ENCODE results near the gene CADM1. TPM values are rescaled to one million over a fixed set of nuclear protein-coding genes. Genes with fewer than 3 reads are reported as not detected.

The CADM1 gene
- total RNA-seq, 4 donors from 2014 or later: 89.9 to 351 (median 235) TPM

DNA sequence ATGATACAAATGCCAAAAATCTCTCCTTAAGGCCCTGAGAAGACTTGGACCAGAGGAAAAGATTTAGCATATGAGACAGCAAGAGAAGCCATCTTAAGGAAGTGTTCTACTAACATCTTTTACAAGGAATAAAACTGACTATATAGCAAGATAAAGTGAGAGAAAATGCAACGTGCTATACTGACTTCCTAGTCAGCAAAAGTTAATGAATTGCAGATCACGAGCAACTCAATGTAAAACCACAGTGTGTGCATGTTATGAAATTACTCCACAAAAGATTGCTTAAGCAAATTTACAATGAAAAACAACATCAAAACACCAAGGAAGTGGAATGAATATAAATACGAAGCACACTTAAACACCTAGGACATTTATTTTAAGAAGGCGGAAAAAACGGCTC, 187.5 kb downstream of the CADM1 start:
- H3K27ac ChIP-seq: no peak overlapping the region
- TF ChIP-seq POLR2A (IDR thresholded peaks at IDR 0.05): no peak
- TF ChIP-seq CTCF (IDR thresholded peaks at IDR 0.05): no peak
- no peaks in the 10 kb centered on the region for H3K27me3 ChIP-seq
- DNase-seq: no peak
- no peak overlapping the region for H3K4me3 ChIP-seq (replicated peaks in 1 of 3)
- 87 to 88% methylated on average over 5 of the region's 5 CpGs for WGBS, 2 donors
- H3K4me1 ChIP-seq: peaks cover 8 to 34% of the 10 kb centered on the region in 2 donors
- H3K9me3 ChIP-seq: no peaks in the 10 kb centered on the region
- intact Hi-C loops (cut with DNase I): no loop called here
- no peaks in the 10 kb centered on the region for H3K36me3 ChIP-seq

DNA sequence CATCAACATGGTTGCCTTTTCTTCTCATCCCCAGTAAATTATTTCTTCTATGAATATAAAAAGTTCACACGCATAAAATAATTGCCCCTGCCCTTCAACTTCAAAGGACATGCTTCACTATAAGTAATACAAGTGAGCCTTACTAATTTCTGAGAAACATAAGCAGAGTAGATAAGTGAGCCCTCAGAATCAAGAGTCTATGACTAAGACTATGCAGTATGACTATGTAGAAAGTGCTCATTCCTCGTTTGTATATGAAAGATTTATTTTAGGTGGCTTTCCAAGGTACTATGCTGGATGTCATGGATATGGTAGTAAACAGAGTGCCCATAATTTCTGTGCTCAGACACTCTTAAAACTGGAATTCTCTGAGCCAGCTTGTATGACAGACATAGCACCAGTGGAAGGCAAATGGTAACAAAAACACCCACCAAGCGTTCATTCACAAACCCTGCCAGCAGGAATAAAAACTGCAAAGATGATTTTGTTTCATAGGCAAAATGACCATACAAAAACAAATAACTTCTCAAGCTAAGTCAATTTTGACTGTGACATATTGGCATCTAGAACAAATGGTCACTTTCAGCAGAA, 189.8 kb downstream of the CADM1 start:
- TF ChIP-seq POLR2A (IDR thresholded peaks at IDR 0.05): no peak
- no peak for TF ChIP-seq CTCF (IDR thresholded peaks at IDR 0.05)
- intact Hi-C loops (cut with DNase I): no loop called here
- H3K36me3 ChIP-seq: no peaks in the 10 kb centered on the region
- H3K4me3 ChIP-seq (replicated peaks in 1 of 3): no peak overlapping the region
- 75 to 81% methylated on average over 3 of the region's 3 CpGs for WGBS, 2 donors
- H3K27me3 ChIP-seq: no peaks in the 10 kb centered on the region
- H3K27ac ChIP-seq: peak overlapping the region in 1 of 3 donors; percentile 8
- no peak for DNase-seq
- peaks cover 22 to 38% of the 10 kb centered on the region in 2 donors for H3K4me1 ChIP-seq
- no peaks in the 10 kb centered on the region for H3K9me3 ChIP-seq

DNA sequence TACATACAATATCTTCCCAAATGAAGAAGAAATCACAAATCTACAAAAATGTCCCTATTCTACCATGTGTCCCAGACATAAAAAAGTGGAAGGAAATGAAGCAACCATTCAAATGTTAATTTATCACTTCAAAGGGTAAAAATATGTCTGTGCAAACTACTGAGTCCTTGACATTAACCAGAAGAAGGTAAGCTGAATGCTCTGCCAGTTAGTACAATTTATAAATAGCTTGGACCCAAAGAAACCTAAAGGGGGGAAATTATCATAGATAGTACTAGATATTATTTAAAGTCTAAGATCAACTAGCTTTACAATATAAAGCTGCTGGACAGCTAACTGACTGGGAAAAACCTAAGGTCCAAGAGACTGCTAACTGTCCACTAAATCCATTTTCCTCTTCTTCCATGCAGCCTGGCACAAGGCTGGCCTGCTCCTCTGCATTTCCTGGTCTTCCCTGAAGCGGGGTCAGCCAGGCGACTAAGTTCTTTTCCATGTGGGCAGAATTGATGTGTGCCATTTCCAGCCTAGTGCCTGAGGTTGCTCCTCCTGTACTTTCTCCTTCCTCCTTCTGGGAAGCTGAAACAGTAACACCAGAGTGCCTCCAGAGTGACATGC, 190.9 kb downstream of the CADM1 start:
- WGBS, 2 donors: 80% methylated on average over 2 of the region's 2 CpGs
- H3K4me1 ChIP-seq: peaks cover 22 to 38% of the 10 kb centered on the region in 2 donors
- no peak for DNase-seq
- peak overlapping the region in 2 of 3 donors; percentile 8 to 34 for H3K27ac ChIP-seq
- H3K9me3 ChIP-seq: no peaks in the 10 kb centered on the region
- no peaks in the 10 kb centered on the region for H3K27me3 ChIP-seq
- no peaks in the 10 kb centered on the region for H3K36me3 ChIP-seq
- TF ChIP-seq CTCF (IDR thresholded peaks at IDR 0.05) (no peak), POLR2A (IDR thresholded peaks at IDR 0.05) (no peak)
- H3K4me3 ChIP-seq (replicated peaks in 1 of 3): no peak overlapping the region
- intact Hi-C loops (cut with DNase I): no loop called here

DNA sequence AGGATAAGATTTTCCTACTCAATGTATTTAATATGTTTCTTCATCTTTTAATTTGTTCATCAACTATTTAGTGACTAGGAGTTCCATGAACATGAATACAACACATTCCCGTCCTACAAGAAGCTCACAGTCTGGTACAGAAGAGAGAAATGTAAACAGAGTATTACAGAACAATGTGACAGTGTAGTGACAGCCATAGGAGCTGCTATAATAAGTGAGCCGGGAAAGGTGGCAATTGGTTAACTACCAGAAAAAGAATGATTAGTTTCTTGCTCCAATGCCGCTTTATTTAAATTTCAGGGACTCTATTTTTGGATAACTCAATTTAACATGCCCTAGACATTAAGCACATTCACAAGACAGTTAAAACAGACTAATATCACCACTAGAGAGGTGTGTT, 192.3 kb downstream of the CADM1 start:
- intact Hi-C loops (cut with DNase I): no loop called here
- peaks cover 22 to 38% of the 10 kb centered on the region in 2 donors for H3K4me1 ChIP-seq
- no peak overlapping the region for H3K4me3 ChIP-seq (replicated peaks in 1 of 3)
- no peak for DNase-seq
- 89 to 91% methylated on average over 3 of the region's 3 CpGs for WGBS, 2 donors
- peak overlapping the region in 2 of 3 donors; percentile 8 to 34 for H3K27ac ChIP-seq
- no peaks in the 10 kb centered on the region for H3K36me3 ChIP-seq
- H3K27me3 ChIP-seq: no peaks in the 10 kb centered on the region
- TF ChIP-seq POLR2A (IDR thresholded peaks at IDR 0.05) (no peak), CTCF (IDR thresholded peaks at IDR 0.05) (no peak)
- no peaks in the 10 kb centered on the region for H3K9me3 ChIP-seq

DNA sequence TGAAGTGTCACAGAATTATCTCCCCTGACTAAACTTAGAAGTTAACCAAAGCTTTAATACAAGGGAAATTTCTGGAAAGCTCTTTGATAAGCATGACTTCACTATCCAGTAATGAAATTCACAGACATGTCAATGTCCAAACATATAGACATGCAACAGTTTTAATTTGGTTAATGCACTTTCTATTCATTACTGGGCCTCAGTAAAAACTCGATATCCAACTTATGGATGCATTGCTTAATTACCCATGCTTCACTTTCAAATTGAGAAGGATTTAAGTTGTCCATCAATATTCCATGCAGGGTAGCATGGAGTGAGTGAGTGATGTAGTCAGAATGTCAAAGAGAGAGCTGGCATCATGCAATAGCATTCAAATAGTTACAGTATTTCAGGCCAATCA, 197.5 kb downstream of the CADM1 start:
- WGBS, 2 donors: 83 to 88% methylated on average over 1 of the region's 1 CpG

More for the DNA sequence above, 197.5 kb downstream of the CADM1 start:
- no peaks in the 10 kb centered on the region for H3K9me3 ChIP-seq
- peaks cover 19% of the 10 kb centered on the region in 2 donors for H3K4me1 ChIP-seq
- H3K4me3 ChIP-seq (replicated peaks in 1 of 3): no peak overlapping the region
- no peak for DNase-seq
- no peaks in the 10 kb centered on the region for H3K27me3 ChIP-seq
- TF ChIP-seq POLR2A (IDR thresholded peaks at IDR 0.05) (no peak), CTCF (IDR thresholded peaks at IDR 0.05) (no peak)
- H3K27ac ChIP-seq: no peak overlapping the region
- intact Hi-C loops (cut with DNase I): no loop called here
- H3K36me3 ChIP-seq: no peaks in the 10 kb centered on the region
